DLD1 (cell line): ENCODE results near the gene MAG.

ENCODE experiments used
- in situ Hi-C: cut with HindIII; loops from 2 replicates; pipeline ENCODE4 v1.10.0; 2017; ENCODE audit warnings: low sequenced_read_pairs

Gene MAG, protein sequence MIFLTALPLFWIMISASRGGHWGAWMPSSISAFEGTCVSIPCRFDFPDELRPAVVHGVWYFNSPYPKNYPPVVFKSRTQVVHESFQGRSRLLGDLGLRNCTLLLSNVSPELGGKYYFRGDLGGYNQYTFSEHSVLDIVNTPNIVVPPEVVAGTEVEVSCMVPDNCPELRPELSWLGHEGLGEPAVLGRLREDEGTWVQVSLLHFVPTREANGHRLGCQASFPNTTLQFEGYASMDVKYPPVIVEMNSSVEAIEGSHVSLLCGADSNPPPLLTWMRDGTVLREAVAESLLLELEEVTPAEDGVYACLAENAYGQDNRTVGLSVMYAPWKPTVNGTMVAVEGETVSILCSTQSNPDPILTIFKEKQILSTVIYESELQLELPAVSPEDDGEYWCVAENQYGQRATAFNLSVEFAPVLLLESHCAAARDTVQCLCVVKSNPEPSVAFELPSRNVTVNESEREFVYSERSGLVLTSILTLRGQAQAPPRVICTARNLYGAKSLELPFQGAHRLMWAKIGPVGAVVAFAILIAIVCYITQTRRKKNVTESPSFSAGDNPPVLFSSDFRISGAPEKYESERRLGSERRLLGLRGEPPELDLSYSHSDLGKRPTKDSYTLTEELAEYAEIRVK

GRCh38 chr19:35291916-35292315 is at the start of gene MAG:
Gene MAG (plus strand): TSS chr19:35292161. CDS start chr19:35295409, 3,248 bp downstream.
- in situ Hi-C loops, result loop anchor here (25.0 kb wide), 1 partner anchor 145 kb away; the partner anchor contains the start of gene FFAR2

- in situ Hi-C loops, result no loop called here
Observed at GRCh38 chr19:35246466-35247092, 45.4 kb upstream of the MAG start.

- in situ Hi-C loops, result no loop called here
Observed at GRCh38 chr19:35247526-35248309, 44.2 kb upstream of the MAG start.

- in situ Hi-C loops, result no loop called here
Observed at GRCh38 chr19:35248310-35249145, 43.4 kb upstream of the MAG start, which contains the start of gene LSR. Gene LSR (plus strand): TSS chr19:35249002. CDS start chr19:35249023, 21 bp downstream.

DNA sequence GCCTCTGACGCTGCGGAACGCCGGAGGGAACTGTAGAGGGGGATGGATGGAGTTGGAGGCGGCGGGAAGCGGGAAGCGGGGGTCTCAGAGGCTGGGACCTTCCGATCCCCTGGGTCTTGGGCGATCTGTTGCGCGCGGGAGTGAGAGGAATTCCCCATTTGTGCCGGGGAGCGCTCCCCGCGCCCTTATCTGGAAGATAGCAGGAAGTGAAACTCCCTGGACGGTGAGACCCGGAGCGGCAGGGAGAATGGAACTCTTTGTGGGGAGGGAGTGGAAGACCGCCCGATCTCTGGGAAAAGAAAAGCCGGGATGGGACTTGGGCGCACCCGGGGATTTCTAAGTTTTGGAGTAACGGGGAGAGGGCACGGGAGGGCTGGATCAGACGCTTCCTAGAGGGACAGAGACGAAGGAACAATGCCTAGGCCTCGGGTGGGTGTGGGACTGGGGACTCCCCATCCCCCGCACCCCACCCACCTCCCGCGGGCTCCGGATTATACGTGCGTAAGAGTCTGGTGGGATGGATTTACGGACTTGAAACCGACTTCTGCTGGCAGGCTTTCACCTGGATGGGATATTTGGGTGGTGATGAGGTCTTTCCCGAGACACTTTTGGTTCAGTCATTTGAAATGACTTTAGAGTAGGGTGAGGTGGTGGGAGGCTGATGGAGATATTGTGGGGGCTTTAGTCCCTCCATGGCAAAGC is 42.7 kb upstream of the MAG start:
- in situ Hi-C loops, result no loop called here

DNA sequence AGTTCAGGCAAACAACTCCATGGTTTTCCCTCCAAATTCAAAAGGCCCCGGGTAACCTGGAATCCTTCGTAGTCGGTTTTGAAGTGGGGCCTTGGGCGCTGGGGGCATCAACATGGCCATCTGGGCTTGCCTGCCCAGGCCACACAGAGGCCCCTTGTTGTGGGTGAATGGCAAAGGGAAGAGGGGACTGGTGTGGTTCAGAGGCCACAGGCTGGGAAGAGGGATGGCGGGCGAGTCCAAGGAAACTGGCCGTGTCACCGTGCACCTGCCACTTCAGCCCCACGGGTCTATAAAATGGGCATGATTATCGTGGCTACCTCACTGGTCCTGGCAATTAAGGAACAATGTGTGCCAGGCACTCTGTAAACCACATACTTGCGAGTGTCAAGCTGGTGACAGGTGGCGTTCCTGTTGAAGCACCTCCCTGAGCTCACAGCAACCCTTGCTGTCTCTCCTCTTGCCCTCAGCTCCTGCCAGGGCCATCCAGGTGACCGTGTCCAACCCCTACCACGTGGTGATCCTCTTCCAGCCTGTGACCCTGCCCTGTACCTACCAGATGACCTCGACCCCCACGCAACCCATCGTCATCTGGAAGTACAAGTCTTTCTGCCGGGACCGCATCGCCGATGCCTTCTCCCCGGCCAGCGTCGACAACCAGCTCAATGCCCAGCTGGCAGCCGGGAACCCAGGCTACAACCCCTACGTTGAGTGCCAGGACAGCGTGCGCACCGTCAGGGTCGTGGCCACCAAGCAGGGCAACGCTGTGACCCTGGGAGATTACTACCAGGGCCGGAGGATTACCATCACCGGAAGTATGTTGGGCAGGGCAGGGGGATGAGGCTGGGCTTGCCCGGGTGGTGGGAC is 41.9 kb upstream of the MAG start:
- in situ Hi-C loops, result no loop called here

- in situ Hi-C loops, result no loop called here
Observed at GRCh38 chr19:35251456-35251855, 40.5 kb upstream of the MAG start.

DNA sequence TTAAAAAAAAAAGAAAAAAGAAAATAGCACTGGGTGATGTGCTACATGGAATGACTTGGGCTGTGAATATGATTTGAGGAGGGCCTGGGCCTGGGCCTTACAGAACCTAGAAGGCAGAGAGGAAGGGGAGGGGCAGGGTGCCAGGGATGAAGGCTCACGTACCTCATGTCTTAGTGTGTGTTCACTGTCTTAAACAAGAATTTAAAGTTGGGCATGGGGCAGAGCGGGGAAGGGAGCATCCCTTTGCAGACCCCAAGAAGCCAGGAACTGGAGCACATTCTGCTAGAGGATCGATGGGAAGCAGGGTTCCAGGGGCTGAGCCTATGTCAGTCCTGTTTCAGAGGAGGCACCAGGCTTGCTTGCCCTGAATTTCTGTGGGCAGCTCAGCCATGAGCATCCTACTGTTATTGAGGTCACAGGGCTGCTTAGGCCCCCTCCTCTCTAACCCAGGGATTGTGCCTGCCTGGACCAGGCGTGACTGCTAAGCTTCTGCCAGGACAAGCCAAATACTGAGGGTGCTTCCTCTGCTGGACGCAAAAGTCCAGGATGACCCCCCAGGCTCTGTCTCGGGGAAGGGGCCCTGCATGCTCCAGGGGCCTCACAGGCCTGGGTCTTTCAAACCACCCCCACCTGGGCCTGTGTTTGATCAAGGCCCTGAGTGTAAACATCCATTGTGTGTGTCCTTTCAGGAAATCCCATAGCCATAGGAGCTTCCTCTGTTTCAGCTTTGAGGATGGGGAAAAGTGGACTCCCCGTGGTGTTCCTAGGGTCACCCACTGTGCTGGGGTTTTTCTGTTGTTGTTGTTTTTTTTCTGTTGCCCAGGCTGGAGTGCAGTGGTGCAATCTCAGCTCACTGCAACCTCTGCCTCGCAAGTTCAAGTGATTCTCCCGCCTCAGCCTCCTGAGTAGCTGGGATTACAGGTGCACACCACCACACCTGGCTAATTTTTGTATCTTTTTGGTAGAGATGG is 38.4 kb upstream of the MAG start:
- in situ Hi-C loops, result no loop called here

DNA sequence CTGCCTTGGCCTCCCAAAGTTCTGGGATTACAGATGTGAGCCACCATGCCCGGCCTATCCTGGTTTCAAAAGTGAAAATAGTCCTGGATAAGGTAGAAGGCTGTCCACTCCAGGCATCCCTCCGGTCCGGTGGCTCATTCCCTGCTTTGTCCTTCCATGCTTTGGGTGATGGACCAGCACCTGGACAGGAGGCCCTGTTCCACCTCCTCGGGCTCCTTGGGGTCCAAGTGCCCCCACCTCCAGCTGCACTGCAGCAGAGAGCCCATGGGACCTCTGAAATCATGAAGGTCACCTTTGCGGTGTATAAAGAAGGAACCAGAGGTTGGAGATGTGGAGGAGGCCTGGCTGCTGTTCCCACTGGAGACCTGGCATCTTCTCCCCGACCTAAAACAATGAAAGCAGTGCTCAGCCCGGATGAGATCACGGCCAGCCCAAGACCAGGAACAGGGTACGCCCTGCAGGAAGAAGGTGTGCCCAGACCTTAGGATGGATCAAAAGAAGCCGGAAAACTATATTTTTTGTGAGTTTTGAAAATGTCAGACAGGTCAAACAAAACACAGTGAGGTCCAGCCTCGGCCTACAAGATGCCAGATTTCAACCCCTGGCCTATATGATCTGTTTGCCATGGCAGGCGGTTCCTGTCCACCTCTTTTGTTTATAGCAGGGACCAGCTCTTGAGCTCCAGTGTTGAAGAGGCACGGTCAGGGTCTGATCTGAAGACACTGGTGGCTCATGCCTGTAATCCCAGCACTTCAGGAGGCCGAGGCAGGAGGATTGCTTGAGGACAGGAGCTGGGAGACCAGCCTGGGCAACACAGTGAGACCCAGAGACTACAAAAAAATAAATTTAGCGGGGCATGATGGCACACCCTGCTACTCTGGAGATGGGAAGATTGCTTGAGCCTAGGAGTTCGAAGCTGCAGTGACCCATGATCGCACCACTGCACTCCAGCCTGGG is 37.3 kb upstream of the MAG start:
- in situ Hi-C loops, result no loop called here

DNA sequence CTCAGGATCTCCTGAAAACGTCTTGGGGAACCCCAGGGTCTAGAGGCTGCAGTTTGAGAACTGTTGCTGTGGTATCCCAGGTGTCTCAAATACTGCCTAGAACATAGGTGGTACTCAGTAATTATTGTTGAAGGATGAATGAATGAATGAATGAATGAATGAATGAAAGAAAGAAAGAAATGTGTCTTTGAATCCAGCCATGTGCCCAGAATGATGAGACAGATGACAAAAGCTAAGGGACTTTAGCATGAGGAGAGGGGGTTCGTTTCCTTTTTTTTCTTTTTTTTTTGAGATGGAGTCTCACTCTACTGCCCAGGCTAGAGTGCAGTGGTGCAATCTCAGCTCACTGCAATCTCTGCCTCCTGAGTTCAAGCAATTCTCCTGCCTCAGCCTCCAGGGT is 35.4 kb upstream of the MAG start:
- in situ Hi-C loops, result no loop called here

DNA sequence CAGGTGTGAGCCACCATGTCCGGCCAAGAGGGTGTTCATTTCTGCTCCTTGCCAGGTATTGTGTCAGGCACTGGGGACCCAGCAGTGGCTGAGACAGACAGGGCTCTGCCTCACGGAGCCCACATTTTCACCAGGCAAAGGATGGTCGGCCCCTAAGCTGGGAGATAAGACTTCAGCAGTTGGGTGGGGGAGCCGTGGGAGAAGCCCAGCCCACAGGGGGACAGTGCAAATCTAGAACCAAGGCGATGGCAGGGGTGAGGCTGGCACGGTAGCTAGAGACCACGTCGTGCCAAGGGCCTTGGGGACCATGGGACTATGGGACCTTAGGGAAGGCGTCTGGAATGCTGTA is 34.9 kb upstream of the MAG start:
- in situ Hi-C loops, result no loop called here

DNA sequence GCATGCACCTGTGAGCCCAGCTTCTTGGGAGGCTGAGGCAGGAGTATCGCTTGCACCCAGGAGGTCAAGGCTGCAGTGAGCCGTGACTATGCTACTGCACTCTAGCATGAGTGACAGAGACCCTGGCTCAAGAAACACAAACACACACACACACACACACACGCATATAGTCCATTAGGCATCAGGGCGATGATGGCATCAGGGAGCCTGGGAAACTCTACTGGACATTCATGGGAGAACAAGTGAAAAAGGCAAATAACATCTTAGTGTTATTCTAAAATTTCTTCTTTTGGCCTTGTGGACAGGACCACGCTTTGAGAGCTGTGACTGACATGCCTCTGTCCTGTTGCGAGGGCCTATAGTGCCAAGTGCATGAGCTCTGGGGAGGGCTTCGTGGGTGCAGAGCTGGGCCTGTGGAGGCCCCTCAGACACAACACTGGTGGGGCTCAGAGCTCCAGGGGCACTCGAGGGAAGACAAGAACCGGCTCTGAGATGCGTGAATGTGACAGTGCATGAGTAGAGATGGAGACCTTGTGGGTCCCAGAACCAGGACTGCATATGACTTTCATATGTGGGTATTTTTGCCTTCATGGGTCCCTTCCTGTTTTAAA is 31.2 kb upstream of the MAG start:
- in situ Hi-C loops, result no loop called here

DNA sequence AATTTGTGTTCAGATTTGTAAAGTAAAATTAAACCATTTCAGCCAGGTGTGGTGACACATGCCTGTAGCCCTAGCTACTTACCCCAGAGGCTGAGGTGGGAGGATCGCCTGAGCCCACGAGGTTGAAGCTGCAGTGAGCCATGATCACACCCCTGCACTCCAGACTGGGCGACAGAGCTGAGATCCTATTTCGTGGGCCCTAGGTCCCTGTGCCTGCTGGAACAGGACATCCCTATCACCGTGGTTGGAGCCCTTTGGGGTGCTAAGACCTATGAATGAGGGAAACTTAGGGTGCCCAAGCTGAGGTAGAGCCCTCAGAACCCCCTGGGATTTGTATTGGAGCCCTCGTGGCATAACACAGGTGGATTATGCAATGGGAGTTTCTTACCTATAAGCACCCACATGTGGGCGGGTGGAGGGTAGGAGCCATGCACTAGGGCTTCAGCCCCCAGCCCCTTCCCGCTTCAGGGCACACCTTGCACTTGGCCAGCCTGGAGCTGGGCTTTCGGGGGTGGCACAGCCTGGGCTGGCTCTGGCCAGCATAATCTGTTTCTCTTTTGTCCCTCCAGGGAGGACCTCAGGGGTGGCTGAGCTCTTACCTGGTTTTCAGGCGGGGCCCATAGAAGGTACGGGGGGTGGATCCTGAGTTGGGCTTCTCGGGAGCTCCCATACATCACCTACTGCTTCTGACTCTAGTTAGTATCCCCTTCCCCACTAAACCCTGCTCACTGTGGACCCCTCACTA is 30.4 kb upstream of the MAG start:
- in situ Hi-C loops, result no loop called here

DNA sequence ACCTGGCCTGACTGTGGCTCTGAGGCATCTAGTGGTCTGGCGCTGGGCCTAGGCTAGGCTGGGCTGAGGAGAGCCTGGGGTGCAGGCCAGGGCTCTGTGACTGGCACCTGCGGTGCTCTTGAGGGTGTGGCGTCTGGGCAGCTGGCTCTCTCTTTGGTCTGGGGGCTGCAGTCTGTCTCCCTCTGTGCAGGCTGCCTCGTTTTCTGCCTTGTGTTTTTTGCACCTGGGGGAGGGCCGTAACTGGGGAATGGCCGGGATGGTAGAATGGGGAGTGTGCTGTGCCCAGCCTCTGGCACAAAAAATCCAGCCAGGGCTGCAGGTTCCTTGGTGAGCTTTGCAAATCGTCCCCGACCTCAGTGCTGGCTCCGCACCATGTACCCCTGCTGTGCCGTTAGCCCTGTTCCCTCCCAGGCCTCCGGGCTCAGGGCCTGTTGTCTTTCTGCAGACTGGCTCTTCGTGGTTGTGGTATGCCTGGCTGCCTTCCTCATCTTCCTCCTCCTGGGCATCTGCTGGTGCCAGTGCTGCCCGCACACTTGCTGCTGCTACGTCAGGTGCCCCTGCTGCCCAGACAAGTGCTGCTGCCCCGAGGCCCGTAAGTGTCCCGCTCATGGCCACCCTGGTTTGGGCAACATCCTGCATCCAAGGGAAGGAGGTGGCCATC is 29.7 kb upstream of the MAG start:
- in situ Hi-C loops, result no loop called here
